ENCODE data around the gene ADRA1B.

DNA sequence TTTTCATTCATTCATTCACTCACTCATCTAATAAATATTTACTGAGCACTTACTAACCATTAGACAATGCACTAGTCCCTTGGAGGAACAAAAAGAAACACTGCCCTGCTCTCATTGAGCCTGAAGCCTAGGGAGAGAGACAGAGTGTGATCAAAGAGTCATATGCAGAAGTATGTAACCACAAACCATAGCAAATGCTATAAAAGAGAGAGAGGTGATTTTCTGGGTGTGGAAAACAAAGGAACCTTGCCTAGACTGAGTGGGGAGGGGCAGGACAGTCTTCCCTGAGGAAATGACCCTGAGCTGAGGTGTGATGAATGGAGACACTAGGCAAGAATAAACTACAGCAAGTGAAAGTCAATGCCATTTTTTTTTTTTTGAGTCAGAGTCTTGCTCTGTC, 10.8 kb upstream of the ADRA1B start:
- TF ChIP-seq, protein P1, sequence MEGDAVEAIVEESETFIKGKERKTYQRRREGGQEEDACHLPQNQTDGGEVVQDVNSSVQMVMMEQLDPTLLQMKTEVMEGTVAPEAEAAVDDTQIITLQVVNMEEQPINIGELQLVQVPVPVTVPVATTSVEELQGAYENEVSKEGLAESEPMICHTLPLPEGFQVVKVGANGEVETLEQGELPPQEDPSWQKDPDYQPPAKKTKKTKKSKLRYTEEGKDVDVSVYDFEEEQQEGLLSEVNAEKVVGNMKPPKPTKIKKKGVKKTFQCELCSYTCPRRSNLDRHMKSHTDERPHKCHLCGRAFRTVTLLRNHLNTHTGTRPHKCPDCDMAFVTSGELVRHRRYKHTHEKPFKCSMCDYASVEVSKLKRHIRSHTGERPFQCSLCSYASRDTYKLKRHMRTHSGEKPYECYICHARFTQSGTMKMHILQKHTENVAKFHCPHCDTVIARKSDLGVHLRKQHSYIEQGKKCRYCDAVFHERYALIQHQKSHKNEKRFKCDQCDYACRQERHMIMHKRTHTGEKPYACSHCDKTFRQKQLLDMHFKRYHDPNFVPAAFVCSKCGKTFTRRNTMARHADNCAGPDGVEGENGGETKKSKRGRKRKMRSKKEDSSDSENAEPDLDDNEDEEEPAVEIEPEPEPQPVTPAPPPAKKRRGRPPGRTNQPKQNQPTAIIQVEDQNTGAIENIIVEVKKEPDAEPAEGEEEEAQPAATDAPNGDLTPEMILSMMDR (IDR thresholded peaks at IDR 0.05), result no peak
- no peak for TF ChIP-seq POLR2A (IDR thresholded peaks at IDR 0.05)

Data from Peyer's patch (tissue), 4 donors.